GM04503 (cell line): ENCODE data around the gene DCC.
"Not testable (repeated sequence)": the region's sequence is repeated elsewhere in the genome, so short reads cannot be mapped to it uniquely, and the experiment has no call there.

Source experiments
- DNase-seq: peaks from one replicate; pipeline ENCODE4 v3.0.0-alpha.2; 2012; ENCODE audit warnings: low read depth

Gene DCC

DNA sequence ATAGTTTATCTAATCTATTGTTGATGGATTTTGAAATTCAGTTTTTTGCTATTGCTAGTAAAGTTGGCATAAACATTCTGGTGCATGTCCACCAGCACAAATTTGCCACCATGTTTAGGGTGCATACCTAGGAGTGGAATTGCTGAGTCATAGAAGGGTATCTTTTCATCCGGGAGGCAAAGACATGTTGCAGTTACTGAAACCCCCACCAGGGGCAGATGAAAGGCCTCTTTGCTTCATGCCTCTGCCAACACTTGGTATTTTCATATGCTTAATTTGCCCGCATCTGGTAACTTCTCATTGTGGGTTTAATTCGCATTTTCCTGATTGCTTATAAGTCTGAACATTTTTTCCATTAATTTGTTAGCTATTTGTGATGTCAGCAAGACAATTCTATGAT is 8.2 kb downstream of the DCC start:
- DNase-seq, result no peak

DNA sequence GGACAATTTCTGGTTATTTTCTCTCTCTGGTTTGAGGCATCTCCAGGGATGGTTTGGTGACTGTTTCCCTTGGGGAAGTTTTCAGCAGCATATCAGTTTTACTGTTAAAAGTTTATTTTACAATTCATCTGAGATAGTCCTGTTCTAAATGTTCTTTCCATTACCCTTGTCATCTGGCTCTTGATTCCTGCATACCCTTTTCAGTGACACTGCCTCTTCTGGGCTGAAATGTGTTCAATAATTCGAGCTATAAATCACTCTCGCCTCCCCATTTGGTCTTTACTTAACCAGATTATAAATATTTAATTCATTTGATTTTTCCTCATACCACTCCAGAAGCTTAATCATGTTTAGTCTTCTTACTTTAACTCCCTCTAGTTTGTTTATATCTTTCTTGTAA is 9.5 kb downstream of the DCC start:
- no peak for DNase-seq

GRCh38 chr18:52352920-52353319 is 12.9 kb downstream of the DCC start:
- DNase-seq, result no peak

GRCh38 chr18:52353589-52353988 is 13.6 kb downstream of the DCC start:
- DNase-seq, result no peak

DNA sequence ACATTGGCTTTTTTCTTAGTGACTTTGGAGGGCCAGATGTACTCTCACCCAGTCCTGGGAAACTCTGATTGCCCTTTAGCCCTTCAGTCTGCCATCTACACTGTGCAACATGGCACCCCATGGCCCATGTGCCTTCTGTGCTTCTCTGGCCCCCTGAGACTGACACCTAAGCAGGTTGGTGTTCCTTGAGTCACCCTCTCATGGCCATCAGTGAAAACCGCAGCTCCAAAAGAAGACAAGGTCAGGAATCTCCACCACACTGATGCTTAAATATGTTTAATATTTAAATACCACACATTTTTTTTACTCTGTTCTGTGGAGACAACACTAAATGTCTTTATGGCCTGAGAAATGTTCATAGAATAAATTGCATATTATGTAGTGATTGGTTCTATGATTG is 23.9 kb downstream of the DCC start:
- no peak for DNase-seq

- DNase-seq, result not testable (repeated sequence)
These were observed 26.9 kb downstream of the DCC start for GRCh38 chr18:52366851-52367250.

GRCh38 chr18:52367953-52368742 is 28.2 kb downstream of the DCC start:
- no peak for DNase-seq

DNA sequence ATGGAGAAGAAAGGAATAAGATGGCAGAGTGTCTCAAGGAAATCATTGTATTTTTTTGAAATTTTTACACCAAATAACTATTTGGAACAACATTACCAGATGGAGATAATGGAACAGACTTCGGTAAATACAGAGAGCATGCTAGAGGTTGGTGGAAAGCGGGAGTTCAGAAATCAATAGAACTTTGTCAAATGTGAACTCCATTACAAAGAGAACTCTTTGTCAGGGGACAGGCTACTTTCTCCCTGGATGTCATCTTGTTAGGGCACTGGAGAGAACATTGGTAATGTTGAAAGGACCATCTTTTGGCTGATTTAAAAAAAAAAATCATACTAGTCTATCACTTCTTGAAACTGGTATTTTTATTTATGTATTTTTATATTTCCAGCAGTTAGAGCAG is 30.8 kb downstream of the DCC start:
- no peak for DNase-seq

DNA sequence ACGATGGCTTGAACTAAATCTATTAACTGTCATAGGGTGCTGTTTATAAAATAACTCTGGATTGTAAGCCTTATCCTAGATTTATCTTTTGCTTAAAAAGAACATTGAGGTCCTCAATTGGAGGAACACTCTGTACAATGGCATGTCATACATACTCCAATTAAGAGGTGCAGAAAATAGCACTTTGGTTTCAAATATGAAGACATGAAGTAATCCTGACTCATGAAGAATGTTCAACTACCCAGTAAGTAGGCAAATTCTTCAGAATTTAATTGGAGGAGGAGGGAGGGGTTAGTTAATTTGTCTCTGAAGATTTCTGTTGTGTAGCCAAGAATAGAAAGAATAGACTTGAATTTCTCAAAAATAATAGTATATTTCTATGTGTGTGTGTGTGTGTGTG is 36.1 kb downstream of the DCC start:
- DNase-seq, result no peak

- DNase-seq, result no peak
These were observed 37.1 kb downstream of the DCC start for GRCh38 chr18:52377094-52377493.

DNA sequence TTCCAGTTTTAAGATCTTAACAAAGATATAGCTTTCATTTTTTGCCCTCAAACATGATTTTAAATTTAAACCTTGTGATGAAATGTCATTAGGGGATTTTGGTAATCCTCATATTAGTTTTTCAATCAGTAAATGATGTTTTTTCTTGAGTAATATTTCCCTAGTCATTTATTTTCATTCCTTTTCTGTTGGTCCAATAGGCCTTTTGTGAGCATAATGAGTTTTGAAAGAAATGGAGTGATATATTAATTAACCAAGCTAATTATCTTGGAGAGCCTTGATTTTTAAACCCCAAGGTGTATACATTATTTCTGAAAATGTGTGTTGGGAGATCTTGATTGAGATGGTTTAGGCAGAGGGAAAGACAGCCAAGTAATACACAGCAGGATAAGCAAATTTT is 46.3 kb downstream of the DCC start:
- DNase-seq, result no peak

DNA sequence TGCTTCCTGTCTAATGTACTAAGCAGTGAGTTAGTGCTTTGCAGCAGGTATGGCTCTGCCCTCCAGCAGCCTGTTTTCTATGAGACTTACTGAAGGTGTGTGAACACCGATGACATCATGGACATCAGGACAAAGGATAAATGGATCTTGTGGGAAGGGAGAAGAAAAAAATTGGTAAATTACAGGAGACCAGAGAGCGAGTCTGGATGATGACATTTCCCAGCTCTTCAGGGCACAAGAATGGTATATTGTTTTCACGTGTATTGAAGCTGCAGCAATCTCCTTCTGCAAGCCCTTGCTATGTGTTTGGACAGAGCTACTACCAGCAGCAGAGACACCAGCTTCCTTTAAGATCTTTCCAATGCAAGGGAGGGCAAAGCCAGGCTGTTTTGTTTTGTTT is 47.2 kb downstream of the DCC start:
- DNase-seq, result no peak

GRCh38 chr18:52391810-52392559 is 52.0 kb downstream of the DCC start:
- DNase-seq, result no peak

- DNase-seq, result no peak
These were observed 54.6 kb downstream of the DCC start for GRCh38 chr18:52394602-52395001.

GRCh38 chr18:52395146-52395852 is 55.3 kb downstream of the DCC start:
- no peak for DNase-seq

DNA sequence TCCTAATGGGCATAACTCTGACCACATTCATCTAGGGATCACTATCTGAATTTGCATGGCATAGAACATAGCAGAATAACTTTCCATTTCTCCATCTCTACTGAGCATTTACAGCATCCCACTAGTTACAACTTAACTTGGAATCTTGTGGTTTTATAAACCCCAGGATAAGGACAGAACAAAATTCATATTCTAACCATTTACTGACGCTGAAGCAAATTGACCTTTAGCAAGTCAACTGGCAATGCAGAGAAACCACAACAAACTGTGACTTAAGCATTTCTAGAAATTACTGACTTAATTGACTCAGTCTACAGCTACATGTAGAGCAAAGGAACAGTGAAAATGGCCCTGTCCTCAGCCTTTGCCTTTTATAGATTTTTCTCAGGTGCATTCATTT is 61.2 kb downstream of the DCC start:
- DNase-seq, result no peak

- no peak for DNase-seq
These were observed 62.8 kb downstream of the DCC start for GRCh38 chr18:52402814-52403213.

DNA sequence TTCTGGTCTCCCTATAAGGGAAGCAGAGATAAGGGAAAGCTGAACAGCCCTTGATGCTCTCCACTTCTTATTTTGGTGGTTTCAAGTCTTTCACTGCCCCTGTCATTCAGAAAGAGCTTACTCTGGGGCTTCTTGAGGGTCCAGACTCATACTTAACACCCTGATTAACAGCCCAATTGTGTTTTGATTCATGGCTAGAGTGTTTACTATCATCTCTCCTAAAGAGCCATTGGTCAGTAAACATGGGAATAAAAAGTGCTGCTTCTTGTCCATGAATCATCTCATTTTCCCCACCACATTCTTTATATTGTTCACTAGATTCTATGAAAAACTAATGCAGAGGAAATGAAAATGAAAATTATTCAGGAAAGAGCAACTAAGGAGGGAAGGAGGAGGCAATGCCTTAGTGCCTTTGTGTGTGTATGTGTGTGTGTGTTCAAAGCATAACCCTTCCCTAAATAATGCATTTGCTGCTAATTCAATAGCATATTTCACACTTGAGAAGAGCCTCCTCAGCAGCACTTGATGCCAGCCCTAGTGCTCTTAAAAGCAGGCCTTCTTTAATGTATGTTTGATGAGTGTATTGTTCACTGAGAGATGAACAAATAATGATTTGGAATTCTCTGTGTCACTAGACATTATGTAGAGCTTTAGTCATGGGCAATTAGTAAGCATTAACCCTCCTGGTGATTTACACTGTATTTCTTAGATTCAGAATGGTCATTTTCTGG is 63.5 kb downstream of the DCC start:
- DNase-seq, result no peak

GRCh38 chr18:52408800-52409302 is 68.9 kb downstream of the DCC start:
- no peak for DNase-seq

DNA sequence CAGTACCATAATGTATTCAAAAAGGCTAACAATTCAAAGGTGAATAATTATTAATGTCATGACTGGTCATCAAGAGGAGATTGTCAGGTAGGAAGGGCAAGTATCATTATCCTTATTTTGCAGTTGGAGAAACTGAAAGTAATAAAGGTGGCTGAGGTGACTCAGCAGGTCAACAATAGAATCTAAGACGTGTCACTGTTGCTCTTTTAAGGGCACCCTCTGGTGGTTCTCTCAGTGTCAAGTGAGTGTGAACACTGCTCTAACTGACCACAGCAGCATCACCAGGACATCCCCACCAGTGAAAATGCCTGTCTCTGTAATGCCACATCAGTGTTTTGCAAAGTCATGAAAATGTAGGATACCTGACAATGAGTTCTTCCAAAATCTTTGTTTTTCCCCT is 69.7 kb downstream of the DCC start:
- no peak for DNase-seq

DNA sequence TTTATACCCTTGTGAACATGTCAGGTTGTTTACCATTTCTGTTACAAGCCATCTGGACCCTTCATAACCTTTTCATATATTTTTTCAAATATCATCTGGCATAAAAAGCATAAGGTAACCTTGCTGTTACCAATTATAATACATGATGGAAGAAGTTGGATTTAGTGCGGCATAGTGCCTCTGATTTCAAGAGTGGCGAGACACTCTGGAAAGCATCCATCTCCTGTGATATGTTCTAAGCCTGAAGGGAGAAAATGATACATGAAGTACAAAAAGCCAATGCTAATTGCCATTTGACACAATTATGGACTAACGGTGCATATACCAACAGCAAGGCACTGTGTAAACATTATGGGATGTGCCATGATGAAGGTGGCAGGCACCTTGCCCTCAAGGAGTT is 75.1 kb downstream of the DCC start:
- no peak for DNase-seq

DNA sequence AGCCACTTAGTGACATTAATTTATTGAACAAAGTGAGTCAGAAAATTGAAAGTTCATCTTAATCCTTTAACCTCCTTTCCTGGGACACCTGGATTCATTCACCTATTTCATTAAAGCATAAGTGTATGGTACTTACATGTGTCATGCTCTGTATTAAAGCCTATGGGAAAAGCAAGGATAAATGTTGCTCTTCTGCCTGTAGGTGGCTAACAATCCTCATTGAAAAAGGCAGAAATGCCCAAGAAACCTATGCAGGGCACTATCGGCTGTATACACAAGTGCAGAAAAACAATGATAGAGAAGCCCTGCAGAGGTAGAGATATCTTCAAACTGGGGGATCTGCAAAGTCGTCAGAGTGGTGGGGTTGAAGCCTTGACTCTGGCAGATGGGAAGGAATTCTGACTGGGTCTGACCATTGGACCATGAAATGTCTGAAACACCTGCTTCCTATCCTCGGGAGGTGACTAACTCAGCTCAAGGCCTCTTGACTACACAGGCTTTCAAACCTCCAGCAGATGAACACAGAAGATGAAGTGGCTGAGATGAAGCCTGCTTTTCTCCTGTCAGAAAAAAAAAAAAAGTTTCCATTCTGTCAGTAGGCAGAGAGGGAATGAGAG is 83.1 kb downstream of the DCC start:
- DNase-seq, result no peak
